ENCODE measurements around the gene MEF2D.

The MEF2D gene

GRCh38 chr1:156468693-156469345, 31.8 kb downstream of the MEF2D start:
- no peak for DNase-seq (ENCODE audit: low spot score)

GRCh38 chr1:156467906-156468305, 32.7 kb downstream of the MEF2D start:
- no peak for DNase-seq (ENCODE audit: low spot score)

GRCh38 chr1:156467385-156467784, 33.2 kb downstream of the MEF2D start:
- no peak for DNase-seq (ENCODE audit: low spot score)

GRCh38 chr1:156465747-156466365, 34.7 kb downstream of the MEF2D start:
- DNase-seq (ENCODE audit: low spot score) = no peak

- no peak for DNase-seq (ENCODE audit: low spot score)
Observed at GRCh38 chr1:156464825-156465452, 35.6 kb downstream of the MEF2D start.

- DNase-seq (ENCODE audit: low spot score) = no peak
Observed at GRCh38 chr1:156464335-156464734, 36.2 kb downstream of the MEF2D start.

GRCh38 chr1:156463874-156464273, 36.7 kb downstream of the MEF2D start:
- no peak for DNase-seq (ENCODE audit: low spot score)

GRCh38 chr1:156462954-156463795, 37.4 kb downstream of the MEF2D start:
- no peak for DNase-seq (ENCODE audit: low spot score)

- DNase-seq (ENCODE audit: low spot score) = no peak
Observed at GRCh38 chr1:156461781-156462647, 38.6 kb downstream of the MEF2D start.

GRCh38 chr1:156461109-156461508, 39.5 kb downstream of the MEF2D start:
- no peak for DNase-seq (ENCODE audit: low spot score)

GRCh38 chr1:156460525-156460924, 40.0 kb downstream of the MEF2D start:
- DNase-seq (ENCODE audit: low spot score) = no peak

- DNase-seq (ENCODE audit: low spot score) = no peak
Observed at GRCh38 chr1:156458181-156458503, 42.4 kb downstream of the MEF2D start.

GRCh38 chr1:156456625-156457465, 43.7 kb downstream of the MEF2D start:
- DNase-seq (ENCODE audit: low spot score) = peak; percentile 100

GRCh38 chr1:156455362-156455761, 45.2 kb downstream of the MEF2D start:
- no peak for DNase-seq (ENCODE audit: low spot score)

GRCh38 chr1:156452907-156453306, 47.7 kb downstream of the MEF2D start:
- no peak for DNase-seq (ENCODE audit: low spot score)

- DNase-seq (ENCODE audit: low spot score) = no peak
Observed at GRCh38 chr1:156451505-156452160, 48.9 kb downstream of the MEF2D start.

GRCh38 chr1:156448134-156448967, 52.2 kb downstream of the MEF2D start:
- DNase-seq (ENCODE audit: low spot score) = no peak

- DNase-seq (ENCODE audit: low spot score) = peak; percentile 93
Observed at GRCh38 chr1:156445789-156446263, 54.7 kb downstream of the MEF2D start.

- no peak for DNase-seq (ENCODE audit: low spot score)
Observed at GRCh38 chr1:156444407-156445001, 56.1 kb downstream of the MEF2D start.

Measured in COLO829 (cell line).